GM19438 (cell line): ENCODE results near the gene PRKG1.

Experiments
- ATAC-seq: cut with Tn5 transposase; IDR thresholded peaks from one replicate; pipeline ENCODE4 v1.9.1; 2021; ENCODE audit warnings: low read depth; ENCODE audit not compliant: unreplicated experiment

PRKG1 gene

GRCh38 chr10:51074238-51075028, at the start of gene PRKG1:
Gene PRKG1, plus strand, starts transcription at chr10:51074487.
- no peak for ATAC-seq

- ATAC-seq, result no peak
Observed at GRCh38 chr10:51028420-51028819, 45.9 kb upstream of the PRKG1 start.

GRCh38 chr10:51029172-51029641, 45.1 kb upstream of the PRKG1 start:
- no peak for ATAC-seq

GRCh38 chr10:51030480-51030879, 43.8 kb upstream of the PRKG1 start:
- ATAC-seq, result no peak

- ATAC-seq, result no peak
Observed at GRCh38 chr10:51031950-51032349, 42.3 kb upstream of the PRKG1 start.

- no peak for ATAC-seq
Observed at GRCh38 chr10:51034769-51035168, 39.5 kb upstream of the PRKG1 start.

- ATAC-seq, result no peak
Observed at GRCh38 chr10:51035344-51035743, 38.9 kb upstream of the PRKG1 start.

GRCh38 chr10:51045871-51046270, 28.4 kb upstream of the PRKG1 start:
- ATAC-seq, result no peak

GRCh38 chr10:51046654-51047053, 27.6 kb upstream of the PRKG1 start:
- ATAC-seq, result no peak

- ATAC-seq, result no peak
Observed at GRCh38 chr10:51047857-51048256, 26.4 kb upstream of the PRKG1 start.

GRCh38 chr10:51048792-51049191, 25.5 kb upstream of the PRKG1 start:
- ATAC-seq, result no peak

- no peak for ATAC-seq
Observed at GRCh38 chr10:51052163-51052562, 22.1 kb upstream of the PRKG1 start.

GRCh38 chr10:51057925-51058324, 16.4 kb upstream of the PRKG1 start:
- no peak for ATAC-seq

- ATAC-seq, result no peak
Observed at GRCh38 chr10:51063166-51063565, 11.1 kb upstream of the PRKG1 start.

GRCh38 chr10:51063659-51064535, 10.4 kb upstream of the PRKG1 start:
- no peak for ATAC-seq

- ATAC-seq, result no peak
Observed at GRCh38 chr10:51066231-51066630, 8.1 kb upstream of the PRKG1 start.

- no peak for ATAC-seq
Observed at GRCh38 chr10:51072210-51072609, 2.1 kb upstream of the PRKG1 start.

GRCh38 chr10:51072921-51073434, 1.3 kb upstream of the PRKG1 start:
- no peak for ATAC-seq

- ATAC-seq, result no peak
Observed at GRCh38 chr10:51073453-51074237, 642 bp upstream of the PRKG1 start.

- ATAC-seq, result no peak
Observed at GRCh38 chr10:51075043-51075872, 971 bp downstream of the PRKG1 start.
